HG03280 (cell line): Measurements from ENCODE around the gene METTL15.
"Not testable (repeated sequence)": the region's sequence is repeated elsewhere in the genome, so short reads cannot be mapped to it uniquely, and the experiment has no call there.

ENCODE experiments used
- ATAC-seq: cut with Tn5 transposase; IDR thresholded peaks from one replicate; pipeline ENCODE4 v1.9.1; 2021; ENCODE audit warnings: mild to moderate bottlenecking, moderate library complexity; ENCODE audit not compliant: unreplicated experiment

Gene METTL15

GRCh38 chr11:28284196-28284595 lies 176.0 kb downstream of the METTL15 start:
- ATAC-seq: no peak

GRCh38 chr11:28289444-28289843 lies 181.3 kb downstream of the METTL15 start:
- ATAC-seq: no peak

GRCh38 chr11:28290995-28291394 lies 182.8 kb downstream of the METTL15 start:
- not testable (repeated sequence) for ATAC-seq

- ATAC-seq: peak; percentile 95
These were observed 188.2 kb downstream of the METTL15 start for GRCh38 chr11:28296426-28296825.

GRCh38 chr11:28298209-28298608 lies 190.0 kb downstream of the METTL15 start:
- no peak for ATAC-seq

GRCh38 chr11:28303477-28304191 lies 195.4 kb downstream of the METTL15 start:
- ATAC-seq: no peak

- ATAC-seq: no peak
These were observed 207.3 kb downstream of the METTL15 start for GRCh38 chr11:28315440-28315839.

GRCh38 chr11:28318871-28319270 lies 210.7 kb downstream of the METTL15 start:
- ATAC-seq: no peak

- no peak for ATAC-seq
These were observed 215.4 kb downstream of the METTL15 start for GRCh38 chr11:28323621-28324020.

- ATAC-seq: not testable (repeated sequence)
These were observed 224.2 kb downstream of the METTL15 start for GRCh38 chr11:28332393-28332792.

- no peak for ATAC-seq
These were observed 229.5 kb downstream of the METTL15 start for GRCh38 chr11:28337701-28338100.

- ATAC-seq: no peak
These were observed 230.2 kb downstream of the METTL15 start for GRCh38 chr11:28338371-28338770.

GRCh38 chr11:28339488-28339887 lies 231.3 kb downstream of the METTL15 start:
- no peak for ATAC-seq

- ATAC-seq: no peak
These were observed 234.5 kb downstream of the METTL15 start for GRCh38 chr11:28342716-28343115.

- no peak for ATAC-seq
These were observed 235.4 kb downstream of the METTL15 start for GRCh38 chr11:28343304-28344233.

- no peak for ATAC-seq
These were observed 238.0 kb downstream of the METTL15 start for GRCh38 chr11:28346209-28346608.

- no peak for ATAC-seq
These were observed 238.5 kb downstream of the METTL15 start for GRCh38 chr11:28346721-28347120.

- ATAC-seq: no peak
These were observed 239.2 kb downstream of the METTL15 start for GRCh38 chr11:28347371-28347770.

- ATAC-seq: no peak
These were observed 242.0 kb downstream of the METTL15 start for GRCh38 chr11:28350216-28350615.

GRCh38 chr11:28353991-28354390 lies 245.8 kb downstream of the METTL15 start:
- ATAC-seq: no peak

- no peak for ATAC-seq
These were observed 258.6 kb downstream of the METTL15 start for GRCh38 chr11:28366549-28367346.
